HG03354 (cell line): ENCODE data around the gene ARAP1.

Experiments used
- ATAC-seq: cut with Tn5 transposase; IDR thresholded peaks from one replicate; pipeline ENCODE4 v1.9.1; 2021; ENCODE audit warnings: mild to moderate bottlenecking; ENCODE audit not compliant: unreplicated experiment, poor library complexity, severe bottlenecking

ARAP1 gene

GRCh38 chr11:72745925-72746550 is 6.2 kb downstream of the ARAP1 start:
- ATAC-seq: no peak

- no peak for ATAC-seq
Measured at GRCh38 chr11:72745511-72745910, 6.7 kb downstream of the ARAP1 start.

- ATAC-seq: no peak
Measured at GRCh38 chr11:72744474-72744873, 7.7 kb downstream of the ARAP1 start.

GRCh38 chr11:72743321-72744221 is 8.6 kb downstream of the ARAP1 start:
- peak; percentile 64 for ATAC-seq

GRCh38 chr11:72742513-72743320 is 9.5 kb downstream of the ARAP1 start:
- no peak for ATAC-seq

- no peak for ATAC-seq
Measured at GRCh38 chr11:72741849-72742512, 10.2 kb downstream of the ARAP1 start.

- ATAC-seq: no peak
Measured at GRCh38 chr11:72741429-72741833, 10.8 kb downstream of the ARAP1 start.

GRCh38 chr11:72740562-72741428 is 11.4 kb downstream of the ARAP1 start:
- no peak for ATAC-seq

GRCh38 chr11:72740060-72740424 is 12.2 kb downstream of the ARAP1 start:
- ATAC-seq: no peak

- ATAC-seq: no peak
Measured at GRCh38 chr11:72739240-72740059, 12.8 kb downstream of the ARAP1 start.

GRCh38 chr11:72738199-72739141 is 13.7 kb downstream of the ARAP1 start:
- ATAC-seq: peak; percentile 56

- ATAC-seq: no peak
Measured at GRCh38 chr11:72737336-72737735, 14.9 kb downstream of the ARAP1 start.

- ATAC-seq: no peak
Measured at GRCh38 chr11:72736452-72737069, 15.6 kb downstream of the ARAP1 start.

GRCh38 chr11:72735495-72736027 is 16.6 kb downstream of the ARAP1 start:
- no peak for ATAC-seq

- ATAC-seq: no peak
Measured at GRCh38 chr11:72732329-72732728, 19.9 kb downstream of the ARAP1 start.

- no peak for ATAC-seq
Measured at GRCh38 chr11:72730737-72731136, 21.5 kb downstream of the ARAP1 start.
